Measurements from ENCODE around the gene RASGRF1.

- TF ChIP-seq, protein P1, sequence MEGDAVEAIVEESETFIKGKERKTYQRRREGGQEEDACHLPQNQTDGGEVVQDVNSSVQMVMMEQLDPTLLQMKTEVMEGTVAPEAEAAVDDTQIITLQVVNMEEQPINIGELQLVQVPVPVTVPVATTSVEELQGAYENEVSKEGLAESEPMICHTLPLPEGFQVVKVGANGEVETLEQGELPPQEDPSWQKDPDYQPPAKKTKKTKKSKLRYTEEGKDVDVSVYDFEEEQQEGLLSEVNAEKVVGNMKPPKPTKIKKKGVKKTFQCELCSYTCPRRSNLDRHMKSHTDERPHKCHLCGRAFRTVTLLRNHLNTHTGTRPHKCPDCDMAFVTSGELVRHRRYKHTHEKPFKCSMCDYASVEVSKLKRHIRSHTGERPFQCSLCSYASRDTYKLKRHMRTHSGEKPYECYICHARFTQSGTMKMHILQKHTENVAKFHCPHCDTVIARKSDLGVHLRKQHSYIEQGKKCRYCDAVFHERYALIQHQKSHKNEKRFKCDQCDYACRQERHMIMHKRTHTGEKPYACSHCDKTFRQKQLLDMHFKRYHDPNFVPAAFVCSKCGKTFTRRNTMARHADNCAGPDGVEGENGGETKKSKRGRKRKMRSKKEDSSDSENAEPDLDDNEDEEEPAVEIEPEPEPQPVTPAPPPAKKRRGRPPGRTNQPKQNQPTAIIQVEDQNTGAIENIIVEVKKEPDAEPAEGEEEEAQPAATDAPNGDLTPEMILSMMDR (conservative IDR thresholded peaks at IDR 0.05), result no peak
- TF ChIP-seq ZFX (IDR thresholded peaks at IDR 0.05), result no peak
Observed at GRCh38 chr15:79124388-79124787, 33.8 kb upstream of the RASGRF1 start.

Measured in C4-2B (cell line).